Measurements from ENCODE around the gene LHFPL6.
"Not testable (repeated sequence)": the region's sequence is repeated elsewhere in the genome, so short reads cannot be mapped to it uniquely, and the experiment has no call there.

The LHFPL6 gene

DNA sequence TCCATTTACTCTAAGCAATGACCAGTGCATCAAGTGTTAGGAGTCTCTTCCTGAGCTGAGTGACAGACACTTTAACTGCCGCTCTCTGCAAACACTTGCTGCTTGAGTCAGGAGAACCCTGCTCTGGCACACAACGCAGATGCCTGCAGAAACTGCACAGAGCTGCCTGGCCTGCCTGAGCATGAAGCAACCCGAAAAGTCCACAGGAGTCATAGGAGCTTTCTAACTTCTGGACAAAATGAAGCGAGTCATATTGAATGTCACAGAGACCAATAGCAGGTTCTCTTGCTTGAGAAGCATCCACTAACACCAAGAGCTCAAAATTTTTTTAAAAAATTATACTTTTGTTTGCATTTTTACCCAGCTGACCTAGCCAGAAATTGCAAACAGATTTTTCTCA, 232.4 kb downstream of the LHFPL6 start:
- no peak for TF ChIP-seq POLR2A (IDR thresholded peaks at IDR 0.05; ENCODE audit: low read depth, low read length)
- no peak for DNase-seq (ENCODE audit: insufficient read length, low spot score)
- no peak for FAIRE-seq

DNA sequence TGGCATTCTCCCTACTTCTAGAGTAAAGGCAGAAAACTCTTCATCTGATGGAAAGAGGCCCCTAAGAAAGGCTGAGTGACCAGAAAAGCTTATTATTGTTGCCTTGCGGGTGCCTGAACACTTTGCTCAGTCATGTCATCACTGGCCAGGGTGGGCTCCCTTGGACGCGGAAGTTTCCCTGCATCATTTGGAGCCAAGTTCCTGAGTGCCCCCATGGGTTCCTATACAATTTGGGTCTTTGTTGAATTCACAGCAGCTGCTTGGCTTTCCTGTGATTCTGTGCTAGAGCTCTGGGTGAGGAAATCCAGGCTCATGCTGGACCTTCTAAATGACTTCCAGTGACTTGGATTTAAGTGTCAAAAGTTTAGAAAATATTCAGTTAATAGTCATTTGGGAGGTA, 232.9 kb downstream of the LHFPL6 start:
- no peak for FAIRE-seq
- TF ChIP-seq POLR2A (IDR thresholded peaks at IDR 0.05; ENCODE audit: low read depth, low read length), result no peak

DNA sequence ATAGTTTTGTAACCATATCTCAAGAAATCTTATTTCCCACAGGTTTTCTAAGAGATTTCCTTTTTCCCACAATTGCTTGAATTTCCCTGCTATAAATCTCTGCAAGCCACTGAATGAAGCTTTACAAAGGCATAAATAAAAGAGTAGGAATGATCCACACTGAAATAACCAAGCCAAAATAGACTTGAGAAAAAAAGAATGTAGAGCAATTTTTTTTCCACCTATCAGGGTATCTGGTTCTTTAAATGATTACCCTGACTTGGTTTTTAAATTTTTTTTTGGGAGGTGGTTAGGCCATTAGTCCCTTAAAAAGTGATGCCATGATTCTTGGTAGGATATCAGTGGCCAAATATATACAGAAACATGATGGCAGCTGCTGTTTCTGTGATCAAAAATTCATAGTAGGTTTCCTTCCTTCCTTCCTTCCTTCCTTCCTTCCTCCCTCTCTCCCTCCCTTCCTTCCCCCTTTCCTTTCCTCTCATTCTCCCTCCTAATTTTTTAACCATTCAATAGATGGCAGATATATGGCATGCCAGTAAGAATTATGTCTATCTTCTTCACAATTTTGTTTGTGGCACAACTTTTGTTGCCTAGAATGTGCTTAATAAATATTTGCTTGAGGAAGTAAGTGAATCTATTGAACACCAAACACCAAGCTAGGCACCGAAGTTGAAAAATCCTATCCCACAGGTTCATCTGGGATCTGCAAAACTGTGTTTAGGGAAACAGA, 233.7 kb downstream of the LHFPL6 start:
- FAIRE-seq (no peak), DNase-seq (ENCODE audit: insufficient read length, low spot score) (no peak)
- no peak for TF ChIP-seq POLR2A (IDR thresholded peaks at IDR 0.05; ENCODE audit: low read depth, low read length)

More for the DNA sequence above, 232.9 kb downstream of the LHFPL6 start:
- DNase-seq (ENCODE audit: insufficient read length, low spot score), result no peak

DNA sequence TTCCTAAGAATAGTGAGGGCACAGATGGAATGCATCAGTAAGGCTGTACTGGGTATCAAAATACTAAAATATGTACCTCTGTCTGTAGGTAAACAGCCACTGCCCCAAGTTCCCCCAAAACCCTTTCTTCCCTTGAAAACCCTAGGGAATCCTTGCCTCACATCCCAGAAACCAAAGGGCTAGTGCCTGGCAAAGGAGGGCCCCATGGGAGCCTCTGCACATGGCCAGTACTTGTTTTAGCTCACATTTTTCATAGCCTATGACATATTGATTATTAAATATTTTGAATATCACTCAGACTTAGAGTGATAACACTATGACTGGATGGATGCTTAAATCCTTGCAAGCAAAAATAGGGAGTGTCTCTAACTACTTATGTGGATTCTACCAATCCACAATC, 237.1 kb downstream of the LHFPL6 start:
- DNase-seq (ENCODE audit: insufficient read length, low spot score) (no peak), FAIRE-seq (no peak)
- no peak for TF ChIP-seq POLR2A (IDR thresholded peaks at IDR 0.05; ENCODE audit: low read depth, low read length)

DNA sequence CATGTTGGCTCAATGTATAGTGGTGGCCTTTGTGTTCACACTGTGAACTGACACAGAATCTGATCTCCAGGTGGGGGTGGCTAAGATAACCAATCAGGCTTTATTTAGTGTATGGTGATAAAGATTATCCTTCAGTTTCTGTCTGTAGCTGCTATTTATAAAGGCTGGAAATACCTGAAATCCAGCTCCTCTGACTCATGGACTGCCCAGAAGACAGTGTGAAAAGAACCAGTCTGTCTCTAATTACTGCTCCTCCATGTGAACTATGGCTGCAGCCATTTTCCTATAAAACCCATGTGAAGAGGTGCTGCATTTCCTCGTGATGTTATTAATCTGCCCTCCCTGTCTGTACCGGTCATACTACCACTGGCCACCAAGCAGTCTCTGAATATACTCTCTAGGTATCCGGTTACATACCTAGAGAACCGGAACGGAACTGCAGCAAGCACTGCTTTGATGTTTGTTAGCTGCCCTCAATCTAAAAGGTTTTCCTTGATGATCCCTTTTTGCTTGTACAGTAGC, 238.0 kb downstream of the LHFPL6 start:
- no peak for TF ChIP-seq POLR2A (IDR thresholded peaks at IDR 0.05; ENCODE audit: low read depth, low read length)
- FAIRE-seq, result no peak
- DNase-seq (ENCODE audit: insufficient read length, low spot score), result no peak

DNA sequence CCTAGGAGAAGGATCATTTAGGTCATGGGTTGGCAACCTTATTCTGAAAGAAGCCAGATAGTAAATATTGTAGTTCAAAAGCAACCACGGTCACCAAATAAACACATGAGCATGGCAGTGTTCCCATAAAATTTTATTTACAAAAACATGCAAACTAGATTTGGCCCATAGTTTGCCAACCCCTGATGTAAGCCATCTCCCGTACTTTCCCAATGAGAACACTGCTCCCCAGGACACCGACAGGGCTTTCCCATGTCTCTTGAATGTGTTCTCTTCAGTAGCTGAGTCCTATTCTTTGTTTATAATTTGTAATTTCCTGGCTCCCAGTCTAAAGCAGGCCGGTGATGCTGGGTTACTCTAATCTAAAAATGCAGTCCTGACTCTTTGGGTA, 239.6 kb downstream of the LHFPL6 start:
- no peak for FAIRE-seq
- TF ChIP-seq POLR2A (IDR thresholded peaks at IDR 0.05; ENCODE audit: low read depth, low read length), result no peak
- no peak for DNase-seq (ENCODE audit: insufficient read length, low spot score)

DNA sequence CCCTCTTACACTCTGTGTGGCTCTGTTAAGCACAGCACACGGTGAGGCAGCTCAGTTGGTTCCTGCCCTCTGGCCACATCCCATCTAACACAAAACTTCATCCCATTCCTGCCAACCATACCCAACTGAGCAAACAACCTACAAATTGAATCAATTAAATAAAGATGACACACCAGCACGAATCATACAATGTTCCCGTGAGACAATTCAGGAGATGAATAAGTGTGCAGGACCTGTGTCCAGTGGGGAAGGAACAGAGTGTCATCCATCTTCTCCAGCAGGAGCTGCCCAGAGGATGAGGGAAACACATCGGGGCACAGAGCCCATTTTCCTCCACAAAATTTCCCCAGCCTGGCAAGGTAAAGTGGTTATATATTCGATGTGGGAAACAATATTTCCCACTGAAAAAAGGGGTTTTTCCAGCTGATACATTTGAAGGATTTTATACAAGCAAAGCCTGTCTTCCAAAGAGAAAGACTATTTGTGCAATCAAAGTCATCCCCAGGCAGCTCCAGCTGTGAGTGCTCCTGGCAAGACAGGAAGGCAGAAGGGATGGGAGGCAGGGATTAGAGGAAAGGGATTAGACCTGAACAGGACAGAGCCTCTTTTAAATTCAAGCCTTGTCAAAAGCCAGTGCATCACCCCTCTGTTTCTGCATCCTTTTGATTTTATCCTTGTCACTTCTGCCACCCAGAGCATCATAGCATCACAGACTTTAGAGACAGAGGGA, 240.2 kb downstream of the LHFPL6 start:
- FAIRE-seq, result no peak
- DNase-seq (ENCODE audit: insufficient read length, low spot score), result no peak
- no peak for TF ChIP-seq POLR2A (IDR thresholded peaks at IDR 0.05; ENCODE audit: low read depth, low read length)

DNA sequence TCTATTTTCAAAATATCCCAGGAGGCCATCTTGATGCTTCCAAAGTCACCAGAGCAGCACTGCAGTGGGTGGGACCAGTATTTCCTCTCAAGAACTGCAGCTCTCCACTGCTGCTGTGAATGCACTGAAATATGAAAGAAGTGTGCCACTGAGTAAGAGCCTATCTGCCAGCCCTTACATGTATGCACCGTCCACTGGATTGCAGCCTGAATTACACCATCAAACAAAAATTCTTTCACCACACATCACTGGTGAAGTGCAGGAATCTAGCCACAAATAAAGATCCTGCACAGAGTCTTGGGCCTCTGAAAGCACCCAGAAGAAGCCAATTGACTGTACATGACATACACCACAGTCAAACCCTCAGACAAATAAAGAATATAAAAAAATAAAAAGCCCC, 249.0 kb downstream of the LHFPL6 start:
- no peak for TF ChIP-seq POLR2A (IDR thresholded peaks at IDR 0.05; ENCODE audit: low read depth, low read length)
- FAIRE-seq, result no peak
- DNase-seq (ENCODE audit: insufficient read length, low spot score), result no peak

DNA sequence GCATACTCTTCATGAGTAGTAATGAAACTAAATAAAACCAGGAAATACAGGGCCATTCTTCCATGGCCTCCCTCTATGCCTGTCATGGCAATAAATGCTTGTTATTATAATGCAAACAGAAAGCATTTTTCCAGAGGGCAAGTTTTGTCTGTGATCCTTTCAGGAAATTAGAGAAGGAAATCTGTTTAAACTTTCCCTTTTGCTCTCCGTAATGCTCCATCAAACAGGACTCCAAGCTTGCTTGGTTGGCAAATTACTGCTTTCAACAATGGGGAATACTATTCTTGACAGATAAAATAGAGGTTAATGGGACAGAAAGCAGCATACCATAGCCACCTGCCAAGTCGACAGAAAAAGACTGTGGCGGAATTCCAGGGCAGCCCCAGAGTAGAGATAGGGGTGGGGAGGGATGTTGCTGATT, 252.5 kb downstream of the LHFPL6 start:
- no peak for TF ChIP-seq POLR2A (IDR thresholded peaks at IDR 0.05; ENCODE audit: low read depth, low read length)
- no peak for FAIRE-seq
- DNase-seq (ENCODE audit: insufficient read length, low spot score), result no peak

DNA sequence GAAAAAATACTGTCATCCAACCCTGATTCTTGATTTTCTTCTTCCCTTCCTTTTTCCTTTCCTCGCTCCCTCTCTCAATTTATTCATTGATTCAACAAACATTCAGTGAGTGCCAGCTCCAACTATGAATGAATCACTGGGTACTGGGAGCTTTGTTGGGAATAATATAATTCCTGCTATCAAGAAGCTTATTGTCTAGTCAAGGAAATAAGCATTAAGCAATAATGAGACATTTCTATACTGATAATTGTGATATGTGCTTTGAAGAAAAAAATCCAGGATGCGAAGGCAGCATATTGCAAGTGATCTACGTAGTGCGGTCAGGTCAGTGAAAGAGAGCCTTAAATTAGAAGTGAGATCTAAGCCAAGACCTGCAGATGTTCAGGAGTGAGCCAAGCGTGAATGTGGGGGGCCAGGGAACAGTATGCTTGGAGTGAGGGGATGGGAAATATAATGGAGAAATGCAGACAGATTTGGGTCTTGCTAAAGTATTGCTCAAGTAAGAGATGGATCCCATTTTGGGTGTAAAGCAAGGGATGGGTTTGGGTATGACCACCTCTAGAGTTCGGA, 253.5 kb downstream of the LHFPL6 start:
- TF ChIP-seq POLR2A (IDR thresholded peaks at IDR 0.05; ENCODE audit: low read depth, low read length), result no peak
- FAIRE-seq (no peak), DNase-seq (ENCODE audit: insufficient read length, low spot score) (no peak)

DNA sequence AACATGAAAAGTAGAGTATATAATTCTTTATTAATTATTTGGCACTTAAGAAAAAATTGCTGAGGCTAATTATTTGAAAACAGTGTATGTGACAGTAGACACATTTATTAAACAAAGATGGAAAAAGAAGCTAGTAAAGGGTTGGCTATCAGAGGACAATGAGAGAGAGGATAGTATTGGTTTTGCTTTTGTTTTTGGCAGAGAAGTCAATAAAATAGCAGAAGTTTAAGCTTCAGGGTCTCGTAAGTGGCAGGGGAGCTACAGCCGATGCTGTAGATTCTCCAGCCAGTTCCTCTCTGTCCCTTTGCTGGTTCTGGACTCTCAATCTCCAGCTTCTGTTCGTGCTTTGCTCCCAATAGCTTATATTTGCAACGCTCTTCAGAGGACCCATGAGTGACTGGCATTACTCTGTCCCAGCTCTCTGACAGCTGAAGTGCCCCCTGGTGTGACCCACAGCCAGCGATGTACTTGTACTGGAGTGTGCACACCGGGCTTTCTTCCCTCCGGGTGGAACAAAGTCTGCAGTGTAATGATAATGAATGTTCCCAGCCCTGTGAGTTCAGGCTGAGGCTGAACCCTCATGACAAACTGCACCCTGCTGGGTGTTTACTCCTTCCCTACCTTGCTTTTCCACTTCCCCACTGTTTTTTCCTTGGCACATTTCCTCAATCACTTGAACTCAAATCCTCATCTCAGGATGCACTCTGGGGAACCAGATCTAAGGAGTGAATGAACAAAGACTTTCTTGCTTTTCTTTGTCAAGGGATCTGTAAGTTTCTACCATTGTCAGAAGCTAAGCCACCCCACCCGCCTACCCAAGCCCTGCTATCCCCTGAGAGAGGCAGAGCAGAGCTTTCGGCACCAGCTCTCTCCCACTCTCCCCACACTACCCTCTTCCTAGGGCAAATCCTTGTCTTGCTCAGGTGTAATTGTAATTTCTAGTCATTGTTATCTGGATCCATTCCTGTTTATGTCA, 254.8 kb downstream of the LHFPL6 start:
- DNase-seq (ENCODE audit: insufficient read length, low spot score) (no peak), FAIRE-seq (no peak)
- no peak for TF ChIP-seq POLR2A (IDR thresholded peaks at IDR 0.05; ENCODE audit: low read depth, low read length)

DNA sequence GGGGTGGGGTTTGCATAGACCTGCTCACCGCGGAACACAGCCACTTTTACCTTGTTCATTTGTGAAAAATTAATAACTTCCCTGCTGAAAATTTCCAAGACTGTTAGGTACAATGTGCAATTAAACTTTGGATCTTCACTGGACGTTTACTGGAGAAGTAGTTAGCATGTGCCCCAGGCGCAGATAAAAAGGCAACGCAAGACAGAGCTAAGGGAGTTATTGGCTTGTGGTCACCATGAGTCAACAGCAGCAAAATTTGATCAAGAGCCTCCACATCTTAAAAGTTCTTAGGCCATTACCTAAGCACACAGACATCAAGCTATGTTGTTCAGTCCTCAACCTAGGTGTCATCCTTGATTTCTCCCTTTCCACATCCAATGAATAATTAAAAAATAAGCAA, 257.0 kb downstream of the LHFPL6 start:
- DNase-seq (ENCODE audit: insufficient read length, low spot score) (no peak), FAIRE-seq (no peak)
- TF ChIP-seq POLR2A (IDR thresholded peaks at IDR 0.05; ENCODE audit: low read depth, low read length), result no peak

DNA sequence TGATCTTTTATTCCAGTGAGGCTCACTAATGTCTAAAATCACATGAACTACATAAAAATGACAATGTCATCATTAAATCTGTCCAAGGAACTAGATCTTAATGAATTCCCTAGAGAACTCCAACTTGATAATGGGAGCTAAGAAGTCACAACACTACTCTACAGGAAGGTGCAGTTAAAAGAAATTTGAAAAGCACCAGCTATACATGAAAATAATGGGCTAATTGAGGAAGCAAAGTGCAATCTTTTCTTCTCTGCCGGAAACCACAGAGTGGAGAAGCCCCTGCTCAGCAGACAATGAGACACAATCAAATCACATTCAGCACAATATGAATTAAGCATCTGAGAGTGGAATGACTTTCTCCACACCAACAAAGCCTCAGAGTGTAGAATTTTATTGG, 261.7 kb downstream of the LHFPL6 start:
- DNase-seq (ENCODE audit: insufficient read length, low spot score) (no peak), FAIRE-seq (no peak)
- no peak for TF ChIP-seq POLR2A (IDR thresholded peaks at IDR 0.05; ENCODE audit: low read depth, low read length)

DNA sequence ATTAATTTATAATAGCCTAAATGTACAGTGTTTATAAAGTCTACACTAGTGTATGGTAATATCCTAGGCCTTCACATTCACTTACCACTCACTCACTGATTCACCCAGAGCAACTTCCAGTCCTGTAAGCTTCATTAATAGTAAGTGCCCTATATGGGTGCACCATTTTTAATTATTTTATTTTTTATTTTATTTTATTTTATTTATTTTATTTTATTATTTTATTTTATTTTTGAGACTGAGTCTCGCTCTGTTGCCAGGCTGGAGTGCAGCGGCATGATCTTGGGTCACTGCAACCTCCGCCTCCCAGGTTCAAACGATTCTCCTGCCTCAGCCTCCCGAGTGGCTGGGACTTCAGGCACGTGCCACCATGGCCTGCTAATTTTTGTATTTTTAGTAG, 264.9 kb downstream of the LHFPL6 start:
- not testable (repeated sequence) for FAIRE-seq; DNase-seq (ENCODE audit: insufficient read length, low spot score)
